GM19025 (cell line): Measurements from ENCODE around the gene DBF4.
"Not testable (repeated sequence)": the region's sequence is repeated elsewhere in the genome, so short reads cannot be mapped to it uniquely, and the experiment has no call there.

Experiments
- ATAC-seq: cut with Tn5 transposase; IDR thresholded peaks from one replicate; pipeline ENCODE4 v1.9.1; 2021; ENCODE audit warnings: mild to moderate bottlenecking, low read depth, moderate library complexity; ENCODE audit not compliant: unreplicated experiment

DBF4 gene

DNA sequence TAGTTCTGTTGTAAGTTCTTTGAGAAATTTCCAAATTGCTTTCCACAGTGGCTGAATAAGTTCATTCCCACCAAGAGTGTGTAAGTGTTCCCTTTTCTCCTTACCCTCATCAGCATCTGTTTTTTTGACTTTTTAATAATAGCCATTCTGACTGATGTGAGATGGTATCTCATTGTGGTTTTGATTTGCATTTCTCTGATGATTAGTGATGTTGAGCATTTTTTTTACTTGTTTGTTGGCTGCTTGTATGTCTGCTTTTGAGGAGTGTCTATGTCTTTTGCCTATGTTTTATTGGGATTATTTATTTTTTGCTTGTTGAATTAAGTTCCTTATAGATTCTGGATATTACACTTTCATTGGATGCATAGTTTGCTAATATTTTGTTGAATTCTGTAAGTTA is 69.6 kb downstream of the DBF4 start:
- not testable (repeated sequence) for ATAC-seq

GRCh38 chr7:87948371-87948770 is 72.1 kb downstream of the DBF4 start:
- no peak for ATAC-seq
